GM19463 (cell line): Measurements from ENCODE around the gene EMSY.
"Not testable (repeated sequence)": the region's sequence is repeated elsewhere in the genome, so short reads cannot be mapped to it uniquely, and the experiment has no call there.

ENCODE experiments used
- ATAC-seq: cut with Tn5 transposase; IDR thresholded peaks from one replicate; pipeline ENCODE4 v1.9.1; 2021; ENCODE audit warnings: mild to moderate bottlenecking, moderate library complexity; ENCODE audit not compliant: unreplicated experiment

The EMSY gene

DNA sequence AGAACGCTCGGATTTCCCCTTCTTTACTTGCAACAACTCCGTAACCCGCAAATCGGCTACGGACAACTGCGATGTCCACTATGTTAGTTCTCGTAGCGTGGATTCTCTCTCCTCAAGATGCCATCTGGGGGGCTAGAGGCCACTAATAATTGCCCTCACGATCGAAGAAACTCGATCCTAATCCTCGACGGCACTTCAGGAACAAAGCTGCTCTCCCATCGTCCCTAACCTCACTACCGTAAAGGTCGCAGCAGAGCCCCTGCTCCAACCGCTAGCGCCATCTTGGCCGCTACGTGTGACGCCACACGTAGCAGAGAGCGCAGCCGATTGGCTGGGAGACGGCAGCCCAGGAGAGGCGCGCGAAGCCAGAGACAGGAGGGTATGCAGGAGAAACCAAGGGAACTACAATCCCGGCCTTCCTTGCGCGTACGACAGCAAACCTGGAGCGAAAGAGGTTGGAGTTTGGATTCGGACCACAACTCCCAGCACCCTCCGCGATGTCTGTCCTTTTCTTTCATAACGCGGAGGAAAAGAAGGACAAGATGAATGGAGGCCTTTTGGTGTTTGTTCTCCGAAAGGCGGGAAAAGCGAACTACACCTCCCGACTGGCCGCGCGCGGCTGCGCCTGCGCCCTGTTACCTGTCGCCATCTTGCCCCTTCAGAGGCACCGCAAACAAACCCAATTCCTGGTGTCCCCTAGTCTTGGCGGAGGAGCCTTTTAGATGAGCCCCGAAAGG is at the start of gene EMSY:
EMSY (plus strand) TSS at position 635 of the 737 bp plus-strand sequence. CDS start 1,921 bp downstream, outside the sequence.
- ATAC-seq = peak; percentile 92

GRCh38 chr11:76395296-76395695 is 49.5 kb upstream of the EMSY start:
- no peak for ATAC-seq

DNA sequence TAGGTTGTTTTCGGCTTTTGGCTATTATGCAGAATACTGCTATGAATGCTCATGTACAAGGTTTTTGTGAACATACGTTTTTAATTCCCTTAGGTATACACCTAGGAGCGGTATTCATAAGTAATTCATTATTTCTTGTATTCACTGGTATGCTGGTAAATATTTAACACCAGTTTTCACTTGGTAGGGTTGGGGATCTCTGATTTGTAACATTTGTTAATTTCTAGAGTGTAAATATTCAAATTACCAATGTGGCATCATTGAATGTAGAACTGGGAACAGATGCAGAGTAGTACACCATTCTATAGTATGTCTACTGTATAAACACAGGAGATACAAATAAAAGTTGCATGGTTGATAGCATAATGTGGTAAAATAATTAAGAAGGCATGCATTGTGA is 47.4 kb upstream of the EMSY start:
- ATAC-seq = no peak

GRCh38 chr11:76400967-76401366 is 43.9 kb upstream of the EMSY start:
- ATAC-seq = no peak

- not testable (repeated sequence) for ATAC-seq
These were observed 43.3 kb upstream of the EMSY start for GRCh38 chr11:76401484-76401883.

DNA sequence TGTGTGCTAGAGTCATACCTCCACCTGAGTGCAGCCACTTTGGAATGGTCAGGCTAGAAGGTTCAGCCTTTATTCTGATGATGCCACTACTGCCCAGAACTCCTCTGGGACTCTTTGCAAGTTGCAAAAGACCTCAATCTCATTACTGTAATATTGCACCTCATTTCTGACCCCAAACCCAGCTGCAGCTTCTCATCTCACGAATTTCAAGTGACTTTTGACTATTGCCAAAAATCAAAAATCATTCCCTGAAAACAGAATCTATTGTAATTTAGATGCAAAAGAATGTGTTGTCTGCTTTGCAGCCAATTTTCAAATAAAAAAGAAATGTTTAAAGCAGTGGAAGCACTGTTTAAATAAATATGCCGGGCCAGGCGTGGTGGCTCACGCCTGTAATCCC is 38.5 kb upstream of the EMSY start:
- no peak for ATAC-seq

- ATAC-seq = no peak
These were observed 36.5 kb upstream of the EMSY start for GRCh38 chr11:76408171-76408965.

DNA sequence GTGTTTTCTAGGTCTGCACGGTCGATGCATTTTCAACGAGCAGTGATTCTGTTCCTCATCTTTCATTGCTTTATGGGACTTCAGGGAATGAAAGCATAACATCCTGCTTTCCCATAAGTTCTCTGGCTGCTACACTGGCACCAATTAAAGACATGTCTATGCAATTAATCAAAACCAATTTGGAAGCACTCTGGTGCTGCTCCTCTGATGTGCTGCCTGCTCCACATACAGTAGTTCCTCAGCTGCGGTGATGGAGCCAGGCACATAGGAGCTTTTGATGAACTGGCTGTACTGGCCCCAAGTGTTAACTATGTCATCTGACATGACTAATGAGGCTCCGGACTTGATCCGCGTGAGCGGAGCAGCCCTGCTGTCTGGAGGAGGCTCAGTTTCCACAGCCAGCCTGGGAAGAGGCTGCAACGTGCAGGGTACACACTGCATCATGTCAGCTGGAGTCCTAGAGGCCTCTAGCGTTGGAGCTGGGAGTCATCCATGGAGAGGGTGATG is 33.9 kb upstream of the EMSY start:
- no peak for ATAC-seq

- no peak for ATAC-seq
These were observed 29.7 kb upstream of the EMSY start for GRCh38 chr11:76415073-76415472.

GRCh38 chr11:76419896-76420295 is 24.9 kb upstream of the EMSY start:
- ATAC-seq = no peak

- peak; percentile 90 for ATAC-seq
These were observed 20.4 kb upstream of the EMSY start for GRCh38 chr11:76424379-76424778.

DNA sequence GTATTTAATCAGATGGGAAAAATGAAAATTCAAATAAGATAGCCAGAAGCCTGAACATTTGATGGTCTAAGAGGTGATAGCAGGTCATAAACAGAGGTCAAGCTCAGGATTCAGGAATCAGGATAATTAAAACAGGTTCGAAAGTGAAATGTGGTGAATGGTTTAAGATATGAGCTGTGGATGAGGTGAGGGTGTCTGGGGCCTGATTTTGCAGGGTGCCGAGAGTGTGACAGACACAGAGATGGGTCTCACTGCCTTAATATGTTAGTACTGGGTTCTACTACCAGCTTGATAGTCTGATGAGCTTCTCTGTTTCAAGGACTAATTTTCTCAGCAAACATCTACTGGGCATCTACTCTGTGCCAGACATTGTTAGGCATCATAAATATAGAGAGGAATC is 19.9 kb upstream of the EMSY start:
- peak; percentile 25 for ATAC-seq

- ATAC-seq = no peak
These were observed 18.2 kb upstream of the EMSY start for GRCh38 chr11:76426660-76427059.

DNA sequence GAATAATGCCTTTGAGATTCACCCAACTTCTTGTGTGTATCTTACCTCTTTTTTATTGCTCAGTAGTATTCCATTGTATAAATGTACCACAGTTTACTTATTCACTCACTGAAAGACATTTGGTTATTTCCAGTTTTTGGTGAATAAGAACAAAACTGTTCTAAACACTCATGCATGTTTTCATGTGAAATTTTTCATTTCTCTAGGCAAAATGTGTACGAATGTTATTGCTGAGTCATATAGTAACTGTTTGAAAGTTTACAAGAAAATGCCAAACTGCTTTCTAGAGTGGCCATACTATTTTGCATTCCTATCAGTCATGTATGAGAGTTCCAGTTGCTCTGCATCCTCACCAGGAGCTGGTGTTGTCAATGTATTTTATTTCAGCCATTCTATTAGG is 8.8 kb upstream of the EMSY start:
- no peak for ATAC-seq

DNA sequence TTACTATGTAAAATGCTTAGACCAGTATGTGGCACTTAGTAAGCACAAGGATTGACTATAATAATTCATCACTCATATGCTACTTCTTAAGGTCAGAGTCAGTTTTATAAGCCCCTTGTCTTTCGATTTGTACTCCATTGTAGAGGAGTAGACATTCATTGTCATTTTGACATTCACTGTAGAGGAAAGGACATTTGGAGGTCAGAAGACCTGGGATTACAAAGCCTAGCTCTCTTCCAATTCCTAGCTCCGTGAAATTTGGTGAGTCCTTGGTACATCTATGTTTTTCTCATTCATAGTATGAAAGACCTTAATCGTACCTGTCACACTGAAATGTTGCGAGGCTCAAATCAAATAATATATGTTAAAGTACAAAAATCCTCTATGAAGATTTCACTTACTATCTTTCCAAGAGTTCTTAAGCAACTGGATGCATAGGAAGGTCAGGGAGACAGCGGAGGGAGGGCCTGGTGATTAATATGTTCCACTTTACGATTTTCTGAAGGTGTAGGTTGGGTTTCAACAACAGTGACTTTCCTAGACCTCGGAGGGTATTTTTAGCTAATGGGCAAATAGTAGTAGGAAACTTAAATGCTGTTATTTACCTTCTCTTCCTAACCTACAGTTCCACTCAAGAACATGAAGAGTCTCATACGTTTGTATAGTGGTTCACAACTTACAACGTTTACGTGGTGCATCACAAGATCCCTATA is 1.4 kb upstream of the EMSY start:
- ATAC-seq = no peak

- ATAC-seq = no peak
These were observed 794 bp upstream of the EMSY start for GRCh38 chr11:76444065-76444383.

DNA sequence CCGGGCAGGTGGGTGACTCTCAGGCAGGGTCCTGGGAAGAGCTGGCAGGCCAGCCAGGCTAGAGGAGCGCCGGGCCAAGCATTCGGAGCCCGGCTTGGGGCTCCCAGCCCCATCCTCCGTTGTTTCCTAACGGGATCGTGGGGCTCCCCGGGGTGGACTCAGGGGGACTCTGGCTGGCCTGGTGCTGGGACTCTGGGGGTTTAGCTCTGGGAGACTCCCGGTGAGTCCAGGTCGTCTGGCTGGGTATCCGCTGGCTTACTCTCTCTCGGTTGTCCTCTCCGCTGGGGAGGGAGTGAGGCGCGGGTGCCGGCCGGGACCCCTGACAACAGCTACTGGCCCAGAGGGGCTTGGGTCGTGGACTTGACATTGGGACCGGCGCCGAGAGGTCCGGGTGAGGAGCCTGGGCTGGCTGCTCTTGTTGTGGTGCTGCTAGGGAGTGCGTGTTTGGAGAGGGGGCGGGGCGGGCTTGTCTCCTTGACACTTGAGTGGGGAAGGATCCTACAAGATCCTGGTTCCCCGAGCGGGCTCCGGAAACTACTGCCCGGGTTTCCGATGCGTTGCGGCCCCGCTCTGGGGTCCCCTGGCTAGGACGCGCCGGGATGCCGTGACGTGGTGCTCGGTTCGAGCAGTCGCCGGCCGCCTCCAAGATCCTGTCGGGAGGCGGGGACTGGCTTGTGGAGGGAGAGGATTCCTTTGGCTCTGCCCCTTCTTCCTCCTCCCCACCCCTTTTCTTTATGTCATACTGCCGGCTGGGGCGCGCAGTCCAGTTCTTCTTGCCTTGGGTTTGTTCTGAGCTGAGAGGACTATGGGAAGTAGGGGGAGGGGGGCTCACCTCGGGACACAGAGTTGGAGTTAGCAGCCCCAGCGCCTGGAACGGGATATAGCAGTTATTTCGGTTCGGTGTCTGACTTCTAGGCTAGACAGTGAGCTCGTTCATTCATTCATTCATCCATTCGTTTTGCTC is 585 bp downstream of the EMSY start:
- ATAC-seq = peak; percentile 37

- no peak for ATAC-seq
These were observed 3.7 kb downstream of the EMSY start for GRCh38 chr11:76448506-76448905.

- ATAC-seq = no peak
These were observed 8.4 kb downstream of the EMSY start for GRCh38 chr11:76453248-76453647.

- no peak for ATAC-seq
These were observed 10.5 kb downstream of the EMSY start for GRCh38 chr11:76455331-76455730.
